ENCODE data around the gene UBP1. TPM values are rescaled to one million over a fixed set of nuclear protein-coding genes. Genes with fewer than 3 reads are reported as not detected.

The UBP1 gene
- total and polyA plus RNA-seq, 9 of the 15 experiments (the other 6 are each of a cell fraction or from before 2014, with no cell fraction given): 13.6 to 143 (median 79.6) TPM

DNA sequence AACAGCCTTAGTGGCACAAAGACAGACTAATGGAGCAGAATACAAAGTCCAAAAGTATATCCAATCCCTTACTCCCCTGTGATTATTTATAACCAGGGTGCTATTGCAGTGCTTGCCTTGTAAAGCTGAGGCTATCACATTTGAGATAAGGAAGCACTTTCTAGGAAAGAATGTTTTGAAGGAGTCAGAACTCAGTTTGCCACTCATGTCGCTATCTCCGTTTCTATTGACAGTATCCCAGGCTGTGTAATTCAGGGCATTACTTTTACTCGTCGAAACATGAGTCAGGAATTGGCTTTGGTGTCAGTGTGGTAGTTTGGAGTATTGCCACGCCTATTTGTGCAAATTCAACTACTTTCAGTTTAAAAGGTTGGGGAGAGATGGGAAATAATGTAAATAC lies 84.6 kb downstream of the UBP1 start (continued):
- TF ChIP-seq TOE1 (IDR thresholded peaks at IDR 0.05; ENCODE audit: borderline replicate concordance): no peak
- no peak for TF ChIP-seq TOE1 (CRISPR knock-in tag; IDR thresholded peaks at IDR 0.05; ENCODE audit: borderline replicate concordance, low read depth)
- no peak for TF ChIP-seq HCFC1 (IDR thresholded peaks at IDR 0.05; ENCODE audit: low read depth, low read length)
- no peak for TF ChIP-seq NFIX (CRISPR knock-in tag; IDR thresholded peaks at IDR 0.05; ENCODE audit: low read depth)
- TF ChIP-seq USF1 (CRISPR knock-in tag; IDR thresholded peaks at IDR 0.05): no peak
- TF ChIP-seq KDM2B (CRISPR knock-in tag; IDR thresholded peaks at IDR 0.05): no peak
- TF ChIP-seq CTCFL (IDR thresholded peaks at IDR 0.05; ENCODE audit: borderline replicate concordance, insufficient read depth, low read depth, low read length, poor library complexity, severe bottlenecking): no peak
- TF ChIP-seq TBP (optimal IDR thresholded peaks at IDR 0.05; ENCODE audit: low read depth, low read length): no peak
- TF ChIP-seq JUND (IDR thresholded peaks at IDR 0.05; ENCODE audit: borderline replicate concordance, low read depth, low read length): peak; percentile 27; the same call in 1 of the 2 replicates
- peak; percentile 37; the same call in 1 of the 3 replicates for TF ChIP-seq JUND (tag; IDR thresholded peaks at IDR 0.05; ENCODE audit: borderline replicate concordance, low read depth, low read length)
- no peak for TF ChIP-seq MCM7 (IDR thresholded peaks at IDR 0.05)
- peak; percentile 22; the same call in 1 of the 2 replicates for TF ChIP-seq CTBP1 (IDR thresholded peaks at IDR 0.05; ENCODE audit: borderline replicate concordance)
- no peak for TF ChIP-seq NFRKB (IDR thresholded peaks at IDR 0.05; ENCODE audit: low read depth)
- TF ChIP-seq BRF1 (IDR thresholded peaks at IDR 0.05; ENCODE audit: borderline replicate concordance, extremely low read depth, insufficient read length): no peak
- no peak for TF ChIP-seq PBX2 (CRISPR knock-in tag; IDR thresholded peaks at IDR 0.05; ENCODE audit: low read depth)
- TF ChIP-seq PBX2 (tag; conservative IDR thresholded peaks at IDR 0.05; ENCODE audit: low read depth): 0 out of 2 replicates have a peak, but pooled peaks have one; percentile 8
- peak; percentile 45 for TF ChIP-seq ARID1B (IDR thresholded peaks at IDR 0.05)
- no peak for TF ChIP-seq ELK1 (CRISPR knock-in tag; IDR thresholded peaks at IDR 0.05)
- no peak for TF ChIP-seq SIN3B (IDR thresholded peaks at IDR 0.05; ENCODE audit: low read depth)
- TF ChIP-seq SRSF9 (IDR thresholded peaks at IDR 0.05; ENCODE audit: borderline replicate concordance, low read depth, low read length): no peak
- no peak for TF ChIP-seq RBM22 (IDR thresholded peaks at IDR 0.05; ENCODE audit: low read depth, low read length, poor library complexity, severe bottlenecking)
- TF ChIP-seq IFI16 (CRISPR knock-in tag; IDR thresholded peaks at IDR 0.05): no peak
- TF ChIP-seq POLR2B (IDR thresholded peaks at IDR 0.05; ENCODE audit: low read depth, partially characterized antibody): no peak
- TF ChIP-seq NR2F6 (CRISPR knock-in tag; IDR thresholded peaks at IDR 0.05): no peak
